ENCODE data around the gene FGF22.
"Not testable (repeated sequence)": the region's sequence is repeated elsewhere in the genome, so short reads cannot be mapped to it uniquely, and the experiment has no call there.

The FGF22 gene

GRCh38 chr19:597406-598315, 42.0 kb upstream of the FGF22 start:
- H3K27me3 Mint-ChIP-seq (ENCODE audit: low read depth, poor library complexity), result peaks cover 47% of the 10 kb centered on the region
- H3K4me3 Mint-ChIP-seq, result no peak overlapping the region
- no peak for DNase-seq
- H3K36me3 Mint-ChIP-seq (ENCODE audit: low read depth), result no peaks in the 10 kb centered on the region
- no peak overlapping the region for H3K27ac Mint-ChIP-seq
- peaks cover 22% of the 10 kb centered on the region for H3K9me3 Mint-ChIP-seq
- TF ChIP-seq CTCF (IDR thresholded peaks at IDR 0.05), result no peak
- no peaks in the 10 kb centered on the region for H3K4me1 Mint-ChIP-seq

- TF ChIP-seq CTCF (IDR thresholded peaks at IDR 0.05), result no peak
- Mint-ChIP-seq H3K9me3 (peaks cover 30% of the 10 kb centered on the region), H3K36me3 (ENCODE audit: low read depth) (no peaks in the 10 kb centered on the region), H3K4me3 (no peak overlapping the region), H3K4me1 (no peaks in the 10 kb centered on the region), H3K27ac (no peak overlapping the region), H3K27me3 (ENCODE audit: low read depth, poor library complexity) (peaks cover 17% of the 10 kb centered on the region)
- DNase-seq, result no peak
Measured at GRCh38 chr19:601310-601709, 38.4 kb upstream of the FGF22 start.

- Mint-ChIP-seq H3K9me3 (peaks cover 30% of the 10 kb centered on the region), H3K36me3 (ENCODE audit: low read depth) (no peaks in the 10 kb centered on the region), H3K4me3 (no peak overlapping the region), H3K27ac (no peak overlapping the region), H3K4me1 (no peaks in the 10 kb centered on the region), H3K27me3 (ENCODE audit: low read depth, poor library complexity) (peaks cover 17% of the 10 kb centered on the region)
- no peak for TF ChIP-seq CTCF (IDR thresholded peaks at IDR 0.05)
- no peak for DNase-seq
Measured at GRCh38 chr19:601790-602189, 37.9 kb upstream of the FGF22 start.

- Mint-ChIP-seq H3K36me3 (ENCODE audit: low read depth) (no peaks in the 10 kb centered on the region), H3K27me3 (ENCODE audit: low read depth, poor library complexity) (peaks cover 17% of the 10 kb centered on the region), H3K27ac (no peak overlapping the region), H3K4me3 (no peak overlapping the region), H3K9me3 (peaks cover 30% of the 10 kb centered on the region), H3K4me1 (no peaks in the 10 kb centered on the region)
- TF ChIP-seq CTCF (IDR thresholded peaks at IDR 0.05), result no peak
- no peak for DNase-seq
Measured at GRCh38 chr19:602391-603301, 37.0 kb upstream of the FGF22 start.

GRCh38 chr19:603302-603639, 36.4 kb upstream of the FGF22 start:
- H3K27me3 Mint-ChIP-seq (ENCODE audit: low read depth, poor library complexity), result peaks cover 17% of the 10 kb centered on the region
- H3K4me3 Mint-ChIP-seq; H3K27ac Mint-ChIP-seq; H3K36me3 Mint-ChIP-seq (ENCODE audit: low read depth); H3K4me1 Mint-ChIP-seq; DNase-seq: not testable (repeated sequence)
- peaks cover 30% of the 10 kb centered on the region for H3K9me3 Mint-ChIP-seq

GRCh38 chr19:603779-604178, 35.9 kb upstream of the FGF22 start:
- Mint-ChIP-seq H3K27me3 (ENCODE audit: low read depth, poor library complexity) (peaks cover 17% of the 10 kb centered on the region), H3K9me3 (peaks cover 30% of the 10 kb centered on the region)

More at GRCh38 chr19:603779-604178, 35.9 kb upstream of the FGF22 start:
- not testable (repeated sequence) for H3K4me1 Mint-ChIP-seq; H3K27ac Mint-ChIP-seq; H3K4me3 Mint-ChIP-seq; DNase-seq; H3K36me3 Mint-ChIP-seq (ENCODE audit: low read depth)

All from nephron progenitor cell (in vitro differentiated cells).